Testis (tissue), 2 donors: ENCODE measurements around the gene FIBCD1.

Experiments used
- CTCF ChIP-seq, 3 experiments: fragments of 450-650 bp in 2 of 3; fragments of 200-600 bp in 1 of 3; sonication (generic) in 1 of 3; IDR thresholded peaks; one replicate each; pipeline ENCODE4 v1.5.1; 2016 to 2019; ENCODE audit warnings: antibody characterized with exemption in 3 of 3, mild to moderate bottlenecking in 2 of 3, moderate library complexity in 1 of 3
- POLR2A ChIP-seq: fragments of 450-650 bp; IDR thresholded peaks from one replicate; pipeline ENCODE4 v1.6.1; 2017; ENCODE audit warnings: antibody characterized with exemption, mild to moderate bottlenecking, moderate library complexity

- TF ChIP-seq CTCF (IDR thresholded peaks at IDR 0.05) (no peak), POLR2A (no peak)
Observed at GRCh38 chr9:130900701-130901497, 38.1 kb downstream of the FIBCD1 start.
